Natural killer cell (primary cell): Measurements from ENCODE around the gene POLR1E. TPM values are rescaled to one million over a fixed set of nuclear protein-coding genes. Genes with fewer than 3 reads are reported as not detected.

ENCODE experiments used
- ATAC-seq, 3 donors: fragments of 150-1000 bp in 2 of 3; fragments of 200-7000 bp in 1 of 3; cut with Tn5 transposase; 1 replicate in 1 of 3; 2 replicates in 2 of 3; pipeline ENCODE4 v1.10.0; 2021; ENCODE audit warnings: mild to moderate bottlenecking in 2 of 3, moderate library complexity in 2 of 3
- DNase-seq, 2 donors: peaks; one replicate each; pipeline versions ENCODE4 v3.0.0 to v3.0.0-alpha.2; 2013 to 2021; ENCODE audit warnings: mixed read lengths in 1 of 2
- H3K27ac ChIP-seq: one replicate; pipeline ENCODE4 v1.5.1; 2013; ENCODE audit warnings: mild to moderate bottlenecking, low read length
- H3K27me3 ChIP-seq: one replicate; pipeline ENCODE4 v1.6.1; 2013; ENCODE audit warnings: low read length; ENCODE audit not compliant: control insufficient read depth, insufficient read depth
- H3K36me3 ChIP-seq: one replicate; pipeline ENCODE4 v1.6.1; 2013; ENCODE audit warnings: low read length; ENCODE audit not compliant: control insufficient read depth, insufficient read depth
- H3K4me1 ChIP-seq: one replicate; pipeline ENCODE4 v1.6.1; 2013; ENCODE audit warnings: low read length; ENCODE audit not compliant: control insufficient read depth, insufficient read depth
- H3K4me3 ChIP-seq: one replicate; pipeline ENCODE4 v1.5.1; 2013; ENCODE audit warnings: low read length
- H3K9me3 ChIP-seq: one replicate; pipeline ENCODE4 v1.6.1; 2013; ENCODE audit warnings: low read length; ENCODE audit not compliant: control insufficient read depth, insufficient read depth
- H3K27ac Mint-ChIP-seq, 2 donors: one replicate each; pipeline ENCODE4 v1.8.0; 2022; ENCODE audit warnings: mild to moderate bottlenecking in 2 of 2, mixed read lengths in 2 of 2, moderate library complexity in 1 of 2
- H3K27me3 Mint-ChIP-seq, 2 donors: one replicate each; pipeline ENCODE4 v1.8.0; 2022; ENCODE audit warnings: low read depth in 2 of 2, mixed read lengths in 2 of 2
- H3K36me3 Mint-ChIP-seq: one replicate; pipeline ENCODE4 v1.8.0; 2022; ENCODE audit warnings: mixed read lengths
- H3K4me1 Mint-ChIP-seq, 2 donors: one replicate each; pipeline ENCODE4 v1.8.0; 2022; ENCODE audit warnings: mixed read lengths in 2 of 2
- H3K4me3 Mint-ChIP-seq: one replicate; pipeline ENCODE4 v1.8.0; 2022; ENCODE audit warnings: mild to moderate bottlenecking, moderate library complexity, mixed read lengths
- H3K9me3 Mint-ChIP-seq, 2 donors: one replicate each; pipeline ENCODE4 v1.8.0; 2022; ENCODE audit warnings: mixed read lengths in 2 of 2
- WGBS: methylation state at CpG from one replicate; pipeline ENCODE4 v1.1.7; 2013; ENCODE audit warnings: missing lambda C conversion rate; ENCODE audit not compliant: insufficient coverage; 5-methylcytosine and 5-hydroxymethylcytosine counted together
- intact Hi-C: fragments of 100-400 bp; cut with micrococcal nuclease; formaldehyde crosslinking; loops from one replicate; pipeline ENCODE4 v1.14.2; 2022
- total RNA-seq, 4 donors: library from RNA; stranded (reverse); fragments of 120-200 nt in 1 of 4; gene quantifications; one replicate each; pipeline versions ENCODE4 v1.2.3 to v1.2.4, GENCODE V29; 2013 to 2022
- TF ChIP-seq, protein P1 (sequence below): fragments of 200-600 bp; IDR thresholded peaks from one replicate; pipeline ENCODE4 v1.8.0; 2022; ENCODE audit warnings: antibody characterized with exemption

The POLR1E gene
- total RNA-seq, 3 donors from 2014 or later (not counting 1 experiment from before 2014, with no cell fraction given), result 17.4 to 23.8 (median 17.8) TPM

DNA sequence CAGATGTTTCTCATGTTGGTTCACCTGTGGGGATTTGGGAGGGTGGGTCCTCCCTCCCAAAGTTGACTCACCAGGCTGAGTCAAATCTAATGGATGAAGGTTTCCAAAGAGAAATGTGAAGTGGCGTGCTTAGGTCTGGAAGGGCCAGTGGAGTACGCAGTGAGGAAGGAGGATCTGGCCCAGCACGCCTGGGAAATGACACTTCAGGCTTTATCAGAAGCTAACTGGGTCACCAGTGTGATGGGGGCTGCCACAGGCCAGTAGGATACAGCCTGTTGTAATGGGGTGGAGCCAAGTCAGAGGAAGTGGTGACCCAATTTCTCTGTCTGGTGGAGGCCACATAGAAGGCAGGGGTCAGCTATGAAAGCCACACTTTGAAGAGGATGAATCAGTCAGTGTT is 18.0 kb downstream of the POLR1E start:
- TF ChIP-seq, protein P1, sequence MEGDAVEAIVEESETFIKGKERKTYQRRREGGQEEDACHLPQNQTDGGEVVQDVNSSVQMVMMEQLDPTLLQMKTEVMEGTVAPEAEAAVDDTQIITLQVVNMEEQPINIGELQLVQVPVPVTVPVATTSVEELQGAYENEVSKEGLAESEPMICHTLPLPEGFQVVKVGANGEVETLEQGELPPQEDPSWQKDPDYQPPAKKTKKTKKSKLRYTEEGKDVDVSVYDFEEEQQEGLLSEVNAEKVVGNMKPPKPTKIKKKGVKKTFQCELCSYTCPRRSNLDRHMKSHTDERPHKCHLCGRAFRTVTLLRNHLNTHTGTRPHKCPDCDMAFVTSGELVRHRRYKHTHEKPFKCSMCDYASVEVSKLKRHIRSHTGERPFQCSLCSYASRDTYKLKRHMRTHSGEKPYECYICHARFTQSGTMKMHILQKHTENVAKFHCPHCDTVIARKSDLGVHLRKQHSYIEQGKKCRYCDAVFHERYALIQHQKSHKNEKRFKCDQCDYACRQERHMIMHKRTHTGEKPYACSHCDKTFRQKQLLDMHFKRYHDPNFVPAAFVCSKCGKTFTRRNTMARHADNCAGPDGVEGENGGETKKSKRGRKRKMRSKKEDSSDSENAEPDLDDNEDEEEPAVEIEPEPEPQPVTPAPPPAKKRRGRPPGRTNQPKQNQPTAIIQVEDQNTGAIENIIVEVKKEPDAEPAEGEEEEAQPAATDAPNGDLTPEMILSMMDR, result no peak
- Histone ChIP-seq H3K27me3 (no peaks in the 10 kb centered on the region), H3K4me3 (peak overlapping the region; percentile 16), H3K9me3 (no peaks in the 10 kb centered on the region), H3K27ac (peak overlapping the region; percentile 80), H3K36me3 (peaks cover 28% of the 10 kb centered on the region), H3K4me1 (peaks cover 34% of the 10 kb centered on the region)
- Mint-ChIP-seq H3K27ac (peak overlapping the region; percentile 90 to 97), H3K9me3 (no peaks in the 10 kb centered on the region), H3K36me3 (peaks cover 16% of the 10 kb centered on the region), H3K4me1 (peaks cover 63 to 66% of the 10 kb centered on the region in 2 donors), H3K27me3 (no peaks in the 10 kb centered on the region), H3K4me3 (peak overlapping the region; percentile 90)
- intact Hi-C loops, result loop anchor here (1.0 to 10.0 kb wide), 4 partner anchors 17 to 89 kb away; partner anchors contain the start of genes TOMM5 and ZBTB5
- peak; percentile 69 to 72 for DNase-seq
- 25% methylated on average over 3 of the region's 3 CpGs for WGBS
- ATAC-seq, result peak; percentile 98 to 99 (median 98)

DNA sequence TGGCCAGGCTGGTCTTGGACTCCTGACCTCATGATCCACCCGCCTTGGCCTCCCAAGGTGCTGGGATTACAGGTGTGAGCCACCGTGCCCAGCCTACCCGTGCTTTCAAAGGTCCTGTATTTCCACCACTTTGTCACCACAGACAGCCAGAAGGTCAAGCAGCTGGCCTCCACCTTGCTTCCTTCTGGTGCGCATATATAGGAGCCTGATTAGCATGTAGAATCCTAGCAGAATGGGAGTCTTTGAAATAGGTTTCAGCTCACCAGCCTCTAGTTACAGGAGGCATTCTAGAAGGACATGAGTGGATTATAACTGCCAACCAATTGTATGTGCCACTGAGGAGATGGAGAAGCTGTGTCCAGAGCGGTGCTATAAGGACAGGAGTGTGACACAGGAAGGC is 18.9 kb downstream of the POLR1E start:
- peak overlapping the region; percentile 90 to 97 for H3K27ac Mint-ChIP-seq
- H3K36me3 Mint-ChIP-seq, result peaks cover 16% of the 10 kb centered on the region
- H3K27me3 Mint-ChIP-seq, result no peaks in the 10 kb centered on the region
- H3K9me3 Mint-ChIP-seq, result no peaks in the 10 kb centered on the region
- WGBS, result 69% methylated on average over 5 of the region's 5 CpGs
- H3K27me3 ChIP-seq, result no peaks in the 10 kb centered on the region
- H3K4me1 Mint-ChIP-seq, result peaks cover 63 to 73% of the 10 kb centered on the region in 2 donors
- H3K4me3 ChIP-seq, result peak overlapping the region; percentile 16
- peaks cover 28% of the 10 kb centered on the region for H3K36me3 ChIP-seq
- TF ChIP-seq, protein P1, result no peak
- H3K4me3 Mint-ChIP-seq, result peak overlapping the region; percentile 90
- peaks cover 34% of the 10 kb centered on the region for H3K4me1 ChIP-seq
- ATAC-seq, result no peak
- intact Hi-C loops, result loop anchor here (2.0 to 10.0 kb wide), 3 partner anchors 18 to 90 kb away; partner anchors contain the start of gene TOMM5
- peak overlapping the region; percentile 80 for H3K27ac ChIP-seq
- H3K9me3 ChIP-seq, result no peaks in the 10 kb centered on the region
- DNase-seq, result no peak

DNA sequence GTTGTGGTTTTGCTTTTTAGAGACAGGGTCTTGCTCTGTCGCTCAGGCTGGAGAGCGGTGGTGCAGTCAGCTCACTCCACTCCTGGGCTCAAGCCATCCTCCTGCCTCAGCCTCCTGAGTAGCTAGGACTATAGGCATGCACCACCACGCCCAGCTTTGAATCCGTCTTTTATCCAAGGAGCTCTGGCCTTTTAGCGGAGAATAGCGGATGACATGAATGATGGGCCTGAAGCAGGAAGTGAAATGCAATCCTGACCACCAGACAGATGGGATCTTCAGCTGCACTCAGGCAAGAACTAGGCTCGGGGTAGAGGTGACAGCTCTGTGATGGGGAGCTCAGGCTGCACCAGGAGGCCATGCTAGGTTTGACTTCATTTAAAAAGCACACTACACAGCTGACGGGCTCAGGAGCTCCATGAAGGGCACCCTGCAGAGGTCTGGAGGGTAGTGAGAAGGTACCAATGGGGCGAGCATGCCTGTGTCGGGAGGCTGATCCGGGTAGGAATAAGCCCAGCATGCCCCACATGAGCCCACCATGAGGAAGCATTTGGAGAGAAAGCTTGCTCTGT is 21.9 kb downstream of the POLR1E start:
- no peaks in the 10 kb centered on the region for H3K36me3 Mint-ChIP-seq
- ATAC-seq, result no peak
- Histone ChIP-seq H3K4me3 (no peak overlapping the region), H3K36me3 (peaks cover 6% of the 10 kb centered on the region), H3K9me3 (no peaks in the 10 kb centered on the region), H3K27me3 (no peaks in the 10 kb centered on the region), H3K4me1 (peaks cover 42% of the 10 kb centered on the region), H3K27ac (no peak overlapping the region)
- no peak for DNase-seq
- peaks cover 66 to 83% of the 10 kb centered on the region in 2 donors for H3K4me1 Mint-ChIP-seq
- peak overlapping the region; percentile 55 for H3K4me3 Mint-ChIP-seq
- peak overlapping the region in 1 of 2 donors; percentile 34 for H3K27ac Mint-ChIP-seq
- H3K27me3 Mint-ChIP-seq, result no peaks in the 10 kb centered on the region
- intact Hi-C loops, result loop anchor here (10.0 kb wide), 1 partner anchor 93 kb away; no protein-coding TSS in a partner anchor
- 95% methylated on average over 11 of the region's 11 CpGs for WGBS
- TF ChIP-seq, protein P1, result no peak
- no peaks in the 10 kb centered on the region for H3K9me3 Mint-ChIP-seq
